SIG-M5 treated with dmso at 0.1 percent for 504 hours (cell line): Measurements from ENCODE around the gene WDR91.

ENCODE experiments used
- DNase-seq: peaks from one replicate; lab custom pipeline; 2025; ENCODE audit not compliant: unreplicated experiment; lab: John Stamatoyannopoulos, UW

The WDR91 gene

GRCh38 chr7:135211179-135211945 is at the start of gene WDR91:
Gene WDR91, minus strand, starts transcription at chr7:135211526. Its CDS starts 24 bp downstream, at chr7:135211502.
- DNase-seq = peak; percentile 80

- DNase-seq = no peak
Observed at GRCh38 chr7:135260470-135260869, 49.1 kb upstream of the WDR91 start.

- no peak for DNase-seq
Observed at GRCh38 chr7:135259702-135260101, 48.4 kb upstream of the WDR91 start.

GRCh38 chr7:135258585-135258984 is 47.3 kb upstream of the WDR91 start:
- DNase-seq = no peak

GRCh38 chr7:135257790-135258189 is 46.5 kb upstream of the WDR91 start:
- DNase-seq = no peak

GRCh38 chr7:135253851-135254771 is 42.8 kb upstream of the WDR91 start:
- DNase-seq = peak; percentile 66

- DNase-seq = no peak
Observed at GRCh38 chr7:135251496-135252391, 40.4 kb upstream of the WDR91 start.

GRCh38 chr7:135248546-135248945 is 37.2 kb upstream of the WDR91 start:
- no peak for DNase-seq

- no peak for DNase-seq
Observed at GRCh38 chr7:135247746-135248471, 36.6 kb upstream of the WDR91 start.

GRCh38 chr7:135246191-135246825 is 35.0 kb upstream of the WDR91 start:
- DNase-seq = no peak

GRCh38 chr7:135245226-135246190 is 34.2 kb upstream of the WDR91 start:
- no peak for DNase-seq

GRCh38 chr7:135242096-135242684 is 30.9 kb upstream of the WDR91 start:
- no peak for DNase-seq

GRCh38 chr7:135240441-135240840 is 29.1 kb upstream of the WDR91 start:
- no peak for DNase-seq

GRCh38 chr7:135239263-135239662 is 27.9 kb upstream of the WDR91 start:
- no peak for DNase-seq

GRCh38 chr7:135238112-135238744 is 26.9 kb upstream of the WDR91 start:
- no peak for DNase-seq

- DNase-seq = no peak
Observed at GRCh38 chr7:135236727-135237126, 25.4 kb upstream of the WDR91 start.

- no peak for DNase-seq
Observed at GRCh38 chr7:135235841-135236240, 24.5 kb upstream of the WDR91 start.

- DNase-seq = no peak
Observed at GRCh38 chr7:135234727-135235126, 23.4 kb upstream of the WDR91 start.
